ENCODE data around the gene MMP26.

GRCh38 chr11:4713241-4713640 lies 8.7 kb downstream of the MMP26 start:
- TF ChIP-seq CTCF (IDR thresholded peaks at IDR 0.05) (no peak), EP300 (IDR thresholded peaks at IDR 0.05) (no peak), POLR2AphosphoS5 (IDR thresholded peaks at IDR 0.05) (no peak), POLR2A (IDR thresholded peaks at IDR 0.05) (no peak)

Measured in stomach (tissue), 4 donors.